H9 (cell line): ENCODE results near the gene PTPRN2. TPM values are rescaled to one million over a fixed set of nuclear protein-coding genes. Genes with fewer than 3 reads are reported as not detected.

Experiments used
- DNase-seq: peaks from one replicate; pipeline ENCODE4 v3.0.0-alpha.2; 2017
- H2AFZ ChIP-seq: one replicate; pipeline ENCODE4 v1.6.1; 2013; ENCODE audit warnings: mild to moderate bottlenecking, low read length, control low read depth, moderate library complexity
- H2AK5ac ChIP-seq: 2 replicates; pipeline ENCODE4 v1.6.1; 2013; ENCODE audit warnings: low read length, control low read depth, mixed read lengths; ENCODE audit not compliant: insufficient read length
- H2BK120ac ChIP-seq: one replicate; pipeline ENCODE4 v1.6.1; 2013; ENCODE audit warnings: low read depth, mild to moderate bottlenecking, low read length, control low read depth, inconsistent platforms; ENCODE audit not compliant: poor library complexity, severe bottlenecking
- H2BK12ac ChIP-seq: 2 replicates; pipeline ENCODE4 v1.6.1; 2013; ENCODE audit warnings: low read length, control low read depth, mixed read lengths, low read depth; ENCODE audit not compliant: insufficient read length
- H2BK15ac ChIP-seq: 2 replicates; pipeline ENCODE4 v1.6.1; 2013; ENCODE audit warnings: low read depth, low read length, control low read depth
- H2BK20ac ChIP-seq: one replicate; pipeline ENCODE4 v1.6.1; 2013; ENCODE audit warnings: low read depth, mild to moderate bottlenecking, low read length, control low read depth, inconsistent platforms; ENCODE audit not compliant: poor library complexity, severe bottlenecking
- H2BK5ac ChIP-seq: 2 replicates; pipeline ENCODE4 v1.6.1; 2013; ENCODE audit warnings: low read length, control low read depth, mixed read lengths; ENCODE audit not compliant: insufficient read length
- H3K14ac ChIP-seq: 2 replicates; pipeline ENCODE4 v1.6.1; 2013; ENCODE audit warnings: low read length, control low read depth; ENCODE audit not compliant: insufficient read depth
- H3K18ac ChIP-seq: 2 replicates; pipeline ENCODE4 v1.6.1; 2013; ENCODE audit warnings: low read depth, mild to moderate bottlenecking, mixed read lengths, low read length, control low read depth; ENCODE audit not compliant: insufficient read length
- H3K23ac ChIP-seq: 2 replicates; pipeline ENCODE4 v1.6.1; 2013; ENCODE audit warnings: low read length, control low read depth, mixed read lengths, low read depth; ENCODE audit not compliant: insufficient read length
- H3K23me2 ChIP-seq: 2 replicates; pipeline ENCODE4 v1.6.1; 2013; ENCODE audit warnings: low read depth, mild to moderate bottlenecking, mixed read lengths, low read length, control low read depth; ENCODE audit not compliant: insufficient read length, poor library complexity, severe bottlenecking
- H3K27ac ChIP-seq: 2 replicates; pipeline ENCODE4 v1.5.1; 2013; ENCODE audit warnings: low read length, control low read depth, mixed read lengths, low read depth; ENCODE audit not compliant: insufficient read length
- H3K27me3 ChIP-seq: 2 replicates; pipeline ENCODE4 v1.6.1; 2013; ENCODE audit warnings: low read length, control low read depth, inconsistent platforms; ENCODE audit not compliant: insufficient read depth
- H3K4ac ChIP-seq: 2 replicates; pipeline ENCODE4 v1.6.1; 2013; ENCODE audit warnings: low read depth, mild to moderate bottlenecking, control low read depth, inconsistent platforms, low read length, moderate library complexity
- H3K4me1 ChIP-seq: 2 replicates; pipeline ENCODE4 v1.6.1; 2013; ENCODE audit warnings: low read length, control low read depth, inconsistent platforms; ENCODE audit not compliant: insufficient read depth
- H3K4me2 ChIP-seq: 2 replicates; pipeline ENCODE4 v1.6.1; 2013; ENCODE audit warnings: low read length, control low read depth, mixed read lengths; ENCODE audit not compliant: insufficient read length, insufficient read depth
- H3K56ac ChIP-seq: 2 replicates; pipeline ENCODE4 v1.6.1; 2013; ENCODE audit warnings: low read depth, mild to moderate bottlenecking, mixed read lengths, low read length, control low read depth; ENCODE audit not compliant: insufficient read length
- H3K79me1 ChIP-seq: 2 replicates; pipeline ENCODE4 v1.6.1; 2013; ENCODE audit warnings: low read depth, mild to moderate bottlenecking, moderate library complexity, low read length, control low read depth, inconsistent platforms; ENCODE audit not compliant: insufficient read depth, poor library complexity, severe bottlenecking
- H3K79me2 ChIP-seq: 2 replicates; pipeline ENCODE4 v1.6.1; 2013; ENCODE audit warnings: low read length, control low read depth, inconsistent platforms; ENCODE audit not compliant: insufficient read depth
- H3K9ac ChIP-seq: 2 replicates; pipeline ENCODE4 v1.6.1; 2013; ENCODE audit warnings: low read length, control low read depth, mixed read lengths; ENCODE audit not compliant: insufficient read length; ENCODE audit errors: extremely low read depth
- H3K9me3 ChIP-seq: one replicate; pipeline ENCODE4 v1.6.1; 2013; ENCODE audit warnings: low read depth, low read length, inconsistent platforms; ENCODE audit not compliant: control insufficient read depth
- H3T11ph ChIP-seq: one replicate; pipeline ENCODE4 v1.6.1; 2013; ENCODE audit warnings: mild to moderate bottlenecking, low read length, control low read depth, inconsistent platforms
- H4K20me1 ChIP-seq: one replicate; pipeline ENCODE4 v1.6.1; 2013; ENCODE audit not compliant: control insufficient read depth, insufficient read length, insufficient read depth
- H4K5ac ChIP-seq: 2 replicates; pipeline ENCODE4 v1.6.1; 2013; ENCODE audit warnings: low read depth, mild to moderate bottlenecking, mixed read lengths, low read length, control low read depth; ENCODE audit not compliant: insufficient read length
- H4K8ac ChIP-seq: replicated peaks from 2 replicates; pipeline ENCODE4 v1.6.1; 2013; ENCODE audit warnings: low read length, control low read depth, mixed read lengths, low read depth; ENCODE audit not compliant: insufficient read length
- H4K91ac ChIP-seq: 2 replicates; pipeline ENCODE4 v1.6.1; 2013; ENCODE audit warnings: low read depth, mild to moderate bottlenecking, moderate library complexity, mixed read lengths, low read length, control low read depth; ENCODE audit not compliant: insufficient read length
- H3K27ac Mint-ChIP-seq, 3 experiments: 2 replicates in 2 of 3; 3 replicates in 1 of 3; pipeline ENCODE4 v1.8.0; 2020 to 2021; ENCODE audit warnings: mixed read lengths in 3 of 3, mild to moderate bottlenecking in 1 of 3, moderate library complexity in 1 of 3
- H3K27me3 Mint-ChIP-seq: 2 replicates; pipeline ENCODE4 v1.8.0; 2021; ENCODE audit warnings: low read depth, mild to moderate bottlenecking, moderate library complexity, mixed read lengths
- H3K36me3 Mint-ChIP-seq, 3 experiments: 2 replicates in 2 of 3; 3 replicates in 1 of 3; pipeline ENCODE4 v1.8.0; 2020 to 2021; ENCODE audit warnings: low read depth in 3 of 3, mixed read lengths in 3 of 3; ENCODE audit not compliant: insufficient read depth in 1 of 3
- H3K4me1 Mint-ChIP-seq, 2 experiments: 2 replicates each; pipeline ENCODE4 v1.8.0; 2020; ENCODE audit warnings: mixed read lengths in 2 of 2
- H3K4me3 Mint-ChIP-seq, 2 experiments: 2 replicates in 1 of 2; 3 replicates in 1 of 2; pipeline ENCODE4 v1.8.0; 2020 to 2021; ENCODE audit warnings: mild to moderate bottlenecking in 2 of 2, mixed read lengths in 2 of 2, moderate library complexity in 1 of 2
- H3K9me3 Mint-ChIP-seq, 2 experiments: 2 replicates in 1 of 2; 3 replicates in 1 of 2; pipeline ENCODE4 v1.8.0; 2020; ENCODE audit warnings: mild to moderate bottlenecking in 2 of 2, mixed read lengths in 2 of 2, moderate library complexity in 1 of 2
- CTCF ChIP-seq: fragments of 200-600 bp; sonication (generic); conservative IDR thresholded peaks from 3 replicates; pipeline ENCODE4 v1.8.0; 2021; ENCODE audit warnings: antibody characterized with exemption, mild to moderate bottlenecking
- whole genome bisulfite sequencing: extraction: QIAGEN DNeasy Blood & Tissue Kit; methylation state at CpG from one replicate; pipeline ENCODE4 v1.1.7; 2013; ENCODE audit warnings: missing lambda C conversion rate, low lambda C conversion rate, mixed read lengths; ENCODE audit not compliant: insufficient read length; ENCODE audit errors: extremely low coverage; 5-methylcytosine and 5-hydroxymethylcytosine counted together
- total RNA-seq: library from RNA; stranded (reverse); gene quantifications from 2 replicates; pipeline ENCODE4 v1.2.1, GENCODE V29; 2021

The PTPRN2 gene
- total RNA-seq, 1 experiment from 2014 or later, result 5.2 TPM

DNA sequence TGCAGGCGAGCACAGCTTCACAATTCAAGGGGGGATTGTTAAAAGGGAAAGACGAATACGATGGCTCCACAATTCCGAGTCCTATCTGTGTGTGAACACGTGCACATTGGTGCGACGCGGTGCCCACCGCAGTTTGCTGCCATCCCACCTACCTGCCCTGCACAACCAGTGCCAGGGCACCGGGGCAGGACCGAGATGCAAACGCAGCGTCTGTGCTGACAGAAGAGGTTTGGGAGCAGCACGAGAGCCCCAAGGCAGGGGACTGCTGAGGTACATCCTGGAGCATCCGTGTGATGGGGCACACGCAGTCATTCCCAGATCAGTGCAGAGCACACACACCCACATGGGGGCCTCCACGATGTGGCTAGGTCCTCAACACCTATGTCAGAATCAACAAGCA, 1029.6 kb downstream of the PTPRN2 start:
- no peak overlapping the region for H4K5ac ChIP-seq
- no peak overlapping the region for H3K56ac ChIP-seq
- H3K23me2 ChIP-seq, result no peaks in the 10 kb centered on the region
- H2AK5ac ChIP-seq, result no peak overlapping the region
- WGBS, result no CpG with 5 or more reads among the region's 17 CpGs
- no peak overlapping the region for H3K27ac ChIP-seq
- no peak overlapping the region for H4K8ac ChIP-seq
- no peak for TF ChIP-seq CTCF
- no peak overlapping the region for H3K4me2 ChIP-seq
- H4K20me1 ChIP-seq, result peaks cover 2% of the 10 kb centered on the region
- H2BK20ac ChIP-seq, result no peak overlapping the region
- H3K23ac ChIP-seq, result no peak overlapping the region
- Mint-ChIP-seq H3K4me1 (no peaks in the 10 kb centered on the region), H3K9me3 (no peaks in the 10 kb centered on the region), H3K27me3 (peaks cover 15% of the 10 kb centered on the region), H3K27ac (no peak overlapping the region), H3K4me3 (no peak overlapping the region), H3K36me3 (no peaks in the 10 kb centered on the region)
- H3K18ac ChIP-seq, result no peak overlapping the region
- no peak overlapping the region for H2BK12ac ChIP-seq
- no peak overlapping the region for H2BK5ac ChIP-seq
- no peak overlapping the region for H2BK15ac ChIP-seq
- H2AFZ ChIP-seq, result no peak overlapping the region
- no peak for DNase-seq
- H3K9ac ChIP-seq, result no peak overlapping the region
- H3K14ac ChIP-seq, result no peak overlapping the region; the same call in 1 of the 2 replicates
- H3K4ac ChIP-seq, result no peak overlapping the region
- no peaks in the 10 kb centered on the region for H3K79me2 ChIP-seq
- H3K9me3 ChIP-seq, result no peaks in the 10 kb centered on the region
- H3K4me1 ChIP-seq, result no peaks in the 10 kb centered on the region
- H2BK120ac ChIP-seq, result no peak overlapping the region
- no peak overlapping the region for H4K91ac ChIP-seq
- no peak overlapping the region for H3T11ph ChIP-seq
- no peaks in the 10 kb centered on the region for H3K79me1 ChIP-seq
- H3K27me3 ChIP-seq, result no peaks in the 10 kb centered on the region
